HEK293T (cell line): ENCODE results near the gene SH3BP2.

Source experiments
- BHLHE40 ChIP-seq: fragments of 450-650 bp; IDR thresholded peaks from 2 replicates; pipeline ENCODE4 v1.6.1; 2016; ENCODE audit warnings: mild to moderate bottlenecking, moderate library complexity, borderline replicate concordance
- CTBP1 ChIP-seq: fragments of 450-650 bp; IDR thresholded peaks from 2 replicates; pipeline ENCODE4 v1.6.1; 2016; ENCODE audit warnings: borderline replicate concordance
- ELF4 ChIP-seq: fragments of 450-650 bp; IDR thresholded peaks from 2 replicates; pipeline ENCODE4 v1.6.1; 2017; ENCODE audit warnings: antibody characterized with exemption
- FOXA1 ChIP-seq: fragments of 450-650 bp; IDR thresholded peaks from 2 replicates; pipeline ENCODE4 v1.6.1; 2016; ENCODE audit warnings: mild to moderate bottlenecking
- FOXK2 ChIP-seq: fragments of 450-650 bp; IDR thresholded peaks from 2 replicates; pipeline ENCODE4 v1.6.1; 2016; ENCODE audit warnings: mild to moderate bottlenecking
- FOXM1 ChIP-seq: fragments of 450-650 bp; IDR thresholded peaks from 2 replicates; pipeline ENCODE4 v1.6.1; 2017; ENCODE audit warnings: mild to moderate bottlenecking, borderline replicate concordance
- HDGF ChIP-seq: fragments of 450-650 bp; IDR thresholded peaks from 2 replicates; pipeline ENCODE4 v1.6.1; 2017; ENCODE audit warnings: antibody characterized with exemption, borderline replicate concordance
- L3MBTL2 ChIP-seq: fragments of 450-650 bp; conservative IDR thresholded peaks from 2 replicates; pipeline ENCODE4 v1.6.1; 2016; ENCODE audit warnings: mild to moderate bottlenecking
- LEF1 ChIP-seq: fragments of 450-650 bp; IDR thresholded peaks from 2 replicates; pipeline ENCODE4 v1.6.1; 2017; ENCODE audit warnings: mild to moderate bottlenecking, borderline replicate concordance
- PKNOX1 ChIP-seq: fragments of 450-650 bp; IDR thresholded peaks from 2 replicates; pipeline ENCODE4 v1.6.1; 2016
- SP1 ChIP-seq: fragments of 450-650 bp; IDR thresholded peaks from 2 replicates; pipeline ENCODE4 v1.6.1; 2017
- SUZ12 ChIP-seq: fragments of 450-650 bp; IDR thresholded peaks from 2 replicates; pipeline ENCODE4 v1.6.1; 2016; ENCODE audit warnings: mild to moderate bottlenecking
- ZNF384 ChIP-seq: fragments of 450-650 bp; IDR thresholded peaks from 2 replicates; pipeline ENCODE4 v1.6.1; 2016

DNA sequence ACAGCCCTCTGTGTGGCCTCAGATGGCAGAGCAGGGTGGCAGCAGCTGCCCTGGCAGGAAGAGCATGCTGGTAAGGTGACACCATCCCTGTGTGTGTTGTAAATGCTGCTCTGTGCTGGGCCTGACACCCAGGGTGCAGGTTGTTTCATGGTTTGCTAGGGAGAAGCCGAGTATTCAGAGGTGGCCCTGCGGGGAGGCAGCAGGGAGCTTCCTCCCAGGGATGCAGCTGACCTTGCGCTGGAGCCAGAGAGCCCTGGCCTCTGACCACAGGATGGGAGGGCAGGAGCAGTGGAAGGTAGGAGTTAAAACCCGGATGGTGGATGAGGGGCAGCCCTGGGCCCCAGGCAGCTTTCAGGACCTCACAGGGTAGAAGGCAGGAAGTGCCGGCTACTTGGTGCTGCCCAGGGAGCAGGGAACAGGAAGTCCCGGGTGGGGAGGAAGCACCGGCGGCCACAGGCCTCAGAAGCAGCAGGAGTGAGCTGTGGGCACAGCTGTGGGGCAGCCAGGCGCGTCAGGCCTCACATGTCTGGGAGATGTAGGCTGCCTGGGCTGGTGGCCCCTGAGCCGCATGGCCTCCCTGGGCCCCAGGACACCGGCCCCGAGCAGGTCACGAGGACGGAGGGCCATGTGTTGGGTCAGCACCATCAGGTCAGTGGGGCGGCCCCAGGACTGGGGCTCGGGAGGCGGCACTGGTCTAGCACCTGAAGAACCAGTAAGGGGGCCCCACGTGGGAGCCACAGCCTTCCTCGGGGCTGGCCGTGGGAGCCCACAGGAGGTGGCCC, 19.1 kb downstream of the SH3BP2 start:
- TF ChIP-seq FOXK2: no peak
- TF ChIP-seq LEF1: no peak
- no peak for TF ChIP-seq SP1
- TF ChIP-seq FOXM1: no peak
- no peak for TF ChIP-seq CTBP1
- no peak for TF ChIP-seq BHLHE40
- TF ChIP-seq PKNOX1: no peak
- TF ChIP-seq FOXA1: no peak
- TF ChIP-seq HDGF: no peak
- no peak for TF ChIP-seq SUZ12
- TF ChIP-seq ELF4: 0 out of 2 replicates have a peak, but pooled peaks have one; percentile 46
- no peak for TF ChIP-seq ZNF384
- peak; percentile 73 for TF ChIP-seq L3MBTL2
